GM23248 (cell line): Measurements from ENCODE around the gene OSER1. TPM values are rescaled to one million over a fixed set of nuclear protein-coding genes. Genes with fewer than 3 reads are reported as not detected.
"Not testable (repeated sequence)": the region's sequence is repeated elsewhere in the genome, so short reads cannot be mapped to it uniquely, and the experiment has no call there.

Experiments used
- DNase-seq: peaks from one replicate; pipeline ENCODE4 v3.0.0-alpha.2; 2015
- H2AFZ ChIP-seq: fragments of 200-600 bp; sonication (generic); 2 replicates; pipeline ENCODE4 v1.6.1; 2016; ENCODE audit warnings: antibody characterized with exemption
- H3F3A ChIP-seq: fragments of 200-600 bp; sonication (generic); 2 replicates; pipeline ENCODE4 v1.6.1; 2016; ENCODE audit warnings: mild to moderate bottlenecking, antibody characterized with exemption, mixed run types; ENCODE audit not compliant: insufficient read depth
- H3K27ac ChIP-seq: fragments of 200-600 bp; sonication (generic); 2 replicates; pipeline ENCODE4 v1.5.1; 2016; ENCODE audit warnings: mild to moderate bottlenecking
- H3K27me3 ChIP-seq: fragments of 200-600 bp; sonication (generic); replicated peaks from 2 replicates; pipeline ENCODE4 v1.6.1; 2016; ENCODE audit warnings: mild to moderate bottlenecking; ENCODE audit not compliant: insufficient read depth
- H3K36me3 ChIP-seq: fragments of 200-600 bp; sonication (generic); 2 replicates; pipeline ENCODE4 v1.6.1; 2016; ENCODE audit warnings: low read depth, mild to moderate bottlenecking
- H3K4me1 ChIP-seq: fragments of 200-600 bp; sonication (generic); 2 replicates; pipeline ENCODE4 v1.6.1; 2016; ENCODE audit warnings: mild to moderate bottlenecking; ENCODE audit not compliant: insufficient read depth
- H3K4me2 ChIP-seq: fragments of 200-600 bp; sonication (generic); one replicate; pipeline ENCODE4 v1.6.1; 2016; ENCODE audit warnings: mild to moderate bottlenecking; ENCODE audit not compliant: unreplicated experiment
- H3K4me3 ChIP-seq: fragments of 200-600 bp; sonication (generic); 2 replicates; pipeline ENCODE4 v1.5.1; 2016; ENCODE audit warnings: mild to moderate bottlenecking
- H3K79me2 ChIP-seq: fragments of 200-600 bp; sonication (generic); 2 replicates; pipeline ENCODE4 v1.6.1; 2016; ENCODE audit warnings: mild to moderate bottlenecking; ENCODE audit not compliant: insufficient read depth
- H3K9ac ChIP-seq: fragments of 200-600 bp; sonication (generic); 2 replicates; pipeline ENCODE4 v1.6.1; 2016; ENCODE audit warnings: mild to moderate bottlenecking
- H3K9me2 ChIP-seq: fragments of 200-600 bp; sonication (generic); 2 replicates; pipeline ENCODE4 v1.6.1; 2016; ENCODE audit warnings: mixed run types, mild to moderate bottlenecking, moderate library complexity; ENCODE audit not compliant: insufficient read depth
- H3K9me3 ChIP-seq: fragments of 200-600 bp; sonication (generic); one replicate; pipeline ENCODE4 v1.6.1; 2017; ENCODE audit warnings: low read depth
- H4K20me1 ChIP-seq: fragments of 200-600 bp; sonication (generic); 2 replicates; pipeline ENCODE4 v1.6.0; 2016; ENCODE audit not compliant: insufficient read depth
- EZH2 ChIP-seq: fragments of 200-600 bp; sonication (generic); IDR thresholded peaks from 2 replicates; pipeline ENCODE4 v1.6.1; 2018; ENCODE audit warnings: antibody characterized with exemption, mild to moderate bottlenecking; ENCODE audit not compliant: insufficient read depth, poor library complexity, severe bottlenecking
- EZH2phosphoT487 ChIP-seq: fragments of 200-600 bp; sonication (generic); IDR thresholded peaks from 2 replicates; pipeline ENCODE4 v1.6.1; 2018; ENCODE audit warnings: antibody characterized with exemption, moderate library complexity, mild to moderate bottlenecking, low read depth; ENCODE audit not compliant: insufficient read depth
- WGBS, 2 experiments: methylation state at CpG; one replicate each; pipeline ENCODE4 v1.1.6; 2015 to 2017; ENCODE audit warnings: low lambda C conversion rate in 2 of 2, low coverage in 1 of 2; ENCODE audit errors: missing lambda C conversion rate in 2 of 2; 5-methylcytosine and 5-hydroxymethylcytosine counted together
- in situ Hi-C: fragments of 300-500 bp; cut with MboI; formaldehyde crosslinking; loops from 2 replicates; pipeline ENCODE4 v1.15.0; 2020
- polyA plus RNA-seq: library from polyadenylated mRNA; unstranded; fragments of >200 nt; fragmentation: Nextera tagmentation; extraction: Ambion mirVana; gene quantifications from 2 replicates; pipeline ENCODE4 v1.2.1, GENCODE V29; 2016
- total RNA-seq: library from RNA; depleted of rRNA; stranded (reverse); fragments of >200 nt; shearing (Covaris generic); gene quantifications from 2 replicates; pipeline ENCODE4 v1.2.3, GENCODE V29; 2014

OSER1 gene
- total and polyA plus RNA-seq, 2 experiments from 2014 or later: 36.2 to 43.8 TPM

GRCh38 chr20:44235702-44236101, 25.1 kb upstream of the OSER1 start:
- Histone ChIP-seq H2AFZ (no peak overlapping the region), H4K20me1 (no peaks in the 10 kb centered on the region), H3K4me2 (no peak overlapping the region), H3F3A (no peaks in the 10 kb centered on the region), H3K27ac (no peak overlapping the region), H3K9ac (no peak overlapping the region), H3K9me2 (no peaks in the 10 kb centered on the region), H3K27me3 (0 out of 2 replicates have a peak, but pooled peaks cover 4% of the 10 kb centered on the region), H3K4me3 (no peak overlapping the region), H3K4me1 (no peaks in the 10 kb centered on the region), H3K9me3 (no peaks in the 10 kb centered on the region), H3K79me2 (no peaks in the 10 kb centered on the region), H3K36me3 (no peaks in the 10 kb centered on the region)
- no peak for DNase-seq
- in situ Hi-C loops: no loop called here
- WGBS, 2 experiments: 96 to 100% methylated on average over 2 of the region's 2 CpGs
- TF ChIP-seq EZH2phosphoT487: no peak
- no peak for TF ChIP-seq EZH2

- in situ Hi-C loops: no loop called here
- H3K9me2 ChIP-seq: no peaks in the 10 kb centered on the region
- no peak overlapping the region for H2AFZ ChIP-seq
- H3K4me2 ChIP-seq: no peak overlapping the region
- no peak overlapping the region for H3K9ac ChIP-seq
- H3K27me3 ChIP-seq: 0 out of 2 replicates have a peak, but pooled peaks cover 4% of the 10 kb centered on the region
- TF ChIP-seq EZH2: no peak
- WGBS, 2 experiments: 74 to 76% methylated on average over 13 to 14 of the region's 14 CpGs
- no peaks in the 10 kb centered on the region for H3K4me1 ChIP-seq
- no peak overlapping the region for H3K27ac ChIP-seq
- H3K9me3 ChIP-seq: no peaks in the 10 kb centered on the region
- DNase-seq: no peak
- H3K79me2 ChIP-seq: no peaks in the 10 kb centered on the region
- no peak overlapping the region for H3K4me3 ChIP-seq
- H3K36me3 ChIP-seq: no peaks in the 10 kb centered on the region
- no peaks in the 10 kb centered on the region for H3F3A ChIP-seq
- no peaks in the 10 kb centered on the region for H4K20me1 ChIP-seq
These were observed 24.2 kb upstream of the OSER1 start for GRCh38 chr20:44234566-44235317.

GRCh38 chr20:44233436-44234016, 23.0 kb upstream of the OSER1 start:
- H3K27ac ChIP-seq: no peak overlapping the region
- no peak overlapping the region for H3K4me3 ChIP-seq
- WGBS, 2 experiments: 68 to 76% methylated on average over 6 of the region's 6 CpGs
- no peaks in the 10 kb centered on the region for H4K20me1 ChIP-seq
- DNase-seq: no peak
- H3K9ac ChIP-seq: no peak overlapping the region
- H3K9me2 ChIP-seq: no peaks in the 10 kb centered on the region
- in situ Hi-C loops: no loop called here
- H3K27me3 ChIP-seq: no peaks in the 10 kb centered on the region
- no peak for TF ChIP-seq EZH2phosphoT487
- TF ChIP-seq EZH2: no peak
- H3K36me3 ChIP-seq: no peaks in the 10 kb centered on the region
- H3K4me1 ChIP-seq: no peaks in the 10 kb centered on the region
- no peaks in the 10 kb centered on the region for H3F3A ChIP-seq
- no peaks in the 10 kb centered on the region for H3K9me3 ChIP-seq
- no peak overlapping the region for H3K4me2 ChIP-seq
- no peak overlapping the region for H2AFZ ChIP-seq
- no peaks in the 10 kb centered on the region for H3K79me2 ChIP-seq

DNA sequence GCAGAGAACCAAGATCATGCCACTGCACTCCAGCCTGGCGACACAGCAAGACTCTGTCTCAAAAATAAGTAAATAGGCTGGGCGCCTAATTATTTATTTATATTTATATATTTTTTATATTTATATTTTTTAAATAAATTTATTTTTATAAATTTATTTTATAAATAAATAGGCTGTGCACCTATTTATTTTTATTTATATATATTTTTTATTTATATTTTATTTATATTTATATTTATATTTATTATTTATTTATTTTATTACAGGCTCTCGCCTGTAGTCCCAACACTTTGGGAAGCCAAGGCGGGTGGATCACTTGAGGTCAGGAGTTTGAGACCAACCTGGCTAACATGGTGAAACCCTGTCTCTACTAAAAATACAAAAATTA, 21.9 kb upstream of the OSER1 start:
- H3K9me3 ChIP-seq, H3K4me1 ChIP-seq, H3K4me3 ChIP-seq, H3K27me3 ChIP-seq, H3K9me2 ChIP-seq, H3K4me2 ChIP-seq, H3K36me3 ChIP-seq, H4K20me1 ChIP-seq, H3K9ac ChIP-seq, DNase-seq, H2AFZ ChIP-seq, H3K27ac ChIP-seq, H3K79me2 ChIP-seq, in situ Hi-C loops, H3F3A ChIP-seq: not testable (repeated sequence)
- 65 to 66% methylated on average over 4 of the region's 4 CpGs for WGBS, 2 experiments
